ENCODE data around the gene RHEBL1.
"Not testable (repeated sequence)": the region's sequence is repeated elsewhere in the genome, so short reads cannot be mapped to it uniquely, and the experiment has no call there.

RHEBL1 gene

DNA sequence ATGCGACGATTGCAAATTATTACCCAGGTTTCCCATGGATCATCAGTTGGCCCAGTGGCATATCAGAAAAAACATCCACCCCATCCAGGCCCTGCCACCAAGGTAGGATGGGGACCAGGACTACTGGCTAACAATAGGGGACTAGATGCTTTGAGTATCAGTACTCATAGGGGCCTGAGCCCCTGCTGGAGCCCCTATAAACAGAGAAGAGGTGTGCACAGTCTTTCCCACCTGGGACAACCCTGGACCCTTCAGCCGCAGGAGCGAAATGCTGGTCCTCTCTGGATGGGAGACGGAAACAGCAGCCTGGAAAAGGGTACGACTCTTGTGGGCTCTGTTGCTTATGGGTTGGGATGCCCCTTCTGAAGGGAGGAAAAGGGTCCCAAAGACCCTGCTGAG, 19.2 kb upstream of the RHEBL1 start:
- no peak for DNase-seq

GRCh38 chr12:49088150-49088931, 18.6 kb upstream of the RHEBL1 start:
- peak; percentile 91 for DNase-seq

DNA sequence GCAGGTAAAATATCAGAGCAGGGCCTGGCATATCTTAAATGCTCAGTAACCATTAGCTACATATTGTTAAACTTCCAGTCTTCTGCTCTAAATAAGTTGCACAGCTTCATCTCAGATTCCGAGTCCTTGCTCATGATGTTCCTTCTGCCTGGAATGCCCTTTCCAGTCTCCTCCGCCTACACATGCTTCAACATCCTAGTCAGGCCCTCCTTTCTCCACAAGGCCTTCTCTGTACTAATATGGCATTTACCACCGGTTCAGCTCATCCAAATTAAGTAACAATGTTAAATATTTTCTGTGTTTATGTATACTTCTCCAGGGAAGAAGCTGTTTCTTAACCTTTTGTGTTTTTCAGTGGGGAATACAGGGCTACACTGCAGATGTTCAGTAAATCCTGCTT, 16.3 kb upstream of the RHEBL1 start:
- no peak for DNase-seq

GRCh38 chr12:49084438-49084837, 14.7 kb upstream of the RHEBL1 start:
- no peak for DNase-seq

- no peak for DNase-seq
Observed at GRCh38 chr12:49079793-49080192, 10.0 kb upstream of the RHEBL1 start.

DNA sequence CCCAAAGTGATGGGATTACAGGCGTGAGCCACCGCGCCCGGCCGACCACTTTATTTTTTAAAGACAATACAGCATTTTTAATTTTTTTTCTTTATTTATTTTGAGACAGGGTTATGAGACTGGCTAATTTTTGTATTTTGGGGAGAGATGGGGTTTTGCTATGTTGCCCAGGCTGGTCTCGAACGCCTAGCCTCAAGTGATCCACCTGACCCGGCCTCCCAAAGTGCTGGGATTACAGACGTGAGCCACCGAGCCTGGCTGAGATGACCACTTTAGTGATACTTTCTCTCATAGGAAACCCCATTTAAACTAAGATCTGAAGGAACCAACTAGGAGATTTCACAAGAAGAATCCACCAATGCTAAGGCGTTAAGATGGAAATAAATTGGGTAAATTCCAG, 1.2 kb upstream of the RHEBL1 start:
- no peak for DNase-seq

DNA sequence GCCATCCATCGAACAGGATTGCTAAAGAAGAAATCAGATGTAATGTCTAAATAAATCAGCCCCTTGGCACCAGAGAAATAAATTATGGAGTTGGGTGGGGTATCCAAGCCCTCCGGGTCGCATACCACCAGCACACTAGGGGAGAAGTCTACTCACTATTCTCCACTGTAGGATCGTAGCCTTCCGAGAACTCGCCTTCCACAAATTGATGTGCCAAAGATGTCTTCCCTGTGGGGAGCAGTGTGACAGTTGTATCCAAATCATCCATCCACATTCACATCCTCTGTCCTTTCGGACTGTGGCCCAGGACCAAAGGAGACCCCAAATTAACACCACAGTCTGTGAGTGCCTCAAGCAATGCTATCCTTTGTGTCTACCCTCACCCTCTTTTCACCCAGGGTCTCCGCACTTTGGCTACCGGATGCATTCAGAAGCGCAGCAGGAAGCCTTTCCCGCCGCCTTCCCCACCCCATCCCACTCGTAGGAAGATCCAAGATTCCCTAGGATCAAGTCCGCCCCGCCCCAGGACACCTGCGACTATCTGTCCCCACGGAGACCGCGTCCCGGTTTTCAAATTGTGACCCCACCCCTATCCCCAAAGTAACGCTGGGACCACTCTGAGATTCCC, 786 bp downstream of the RHEBL1 start:
- DNase-seq = peak; percentile 53

- DNase-seq = no peak
Observed at GRCh38 chr12:49066120-49066519, 3.7 kb downstream of the RHEBL1 start.

GRCh38 chr12:49064767-49065152, 5.0 kb downstream of the RHEBL1 start:
- no peak for DNase-seq

DNA sequence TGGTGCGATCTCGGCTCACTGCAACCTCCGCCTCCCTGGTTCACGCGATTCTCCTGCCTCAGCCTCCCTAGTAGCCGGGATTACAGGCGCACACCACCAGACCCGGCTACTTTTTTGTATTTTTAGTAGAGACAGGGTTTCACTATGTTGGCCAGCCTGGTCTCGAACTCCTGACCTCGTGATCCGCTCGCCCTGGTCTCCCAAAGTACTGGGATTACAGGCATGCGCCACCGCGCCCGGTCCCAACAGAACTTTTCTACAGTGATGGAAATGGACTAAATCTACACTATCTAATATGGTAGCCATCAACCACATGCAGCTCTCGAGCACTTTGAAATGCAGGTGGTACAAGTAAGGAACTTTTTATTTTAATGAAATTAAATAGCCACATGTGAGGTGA, 7.9 kb downstream of the RHEBL1 start:
- not testable (repeated sequence) for DNase-seq

GRCh38 chr12:49061157-49061650, 8.6 kb downstream of the RHEBL1 start:
- no peak for DNase-seq

DNA sequence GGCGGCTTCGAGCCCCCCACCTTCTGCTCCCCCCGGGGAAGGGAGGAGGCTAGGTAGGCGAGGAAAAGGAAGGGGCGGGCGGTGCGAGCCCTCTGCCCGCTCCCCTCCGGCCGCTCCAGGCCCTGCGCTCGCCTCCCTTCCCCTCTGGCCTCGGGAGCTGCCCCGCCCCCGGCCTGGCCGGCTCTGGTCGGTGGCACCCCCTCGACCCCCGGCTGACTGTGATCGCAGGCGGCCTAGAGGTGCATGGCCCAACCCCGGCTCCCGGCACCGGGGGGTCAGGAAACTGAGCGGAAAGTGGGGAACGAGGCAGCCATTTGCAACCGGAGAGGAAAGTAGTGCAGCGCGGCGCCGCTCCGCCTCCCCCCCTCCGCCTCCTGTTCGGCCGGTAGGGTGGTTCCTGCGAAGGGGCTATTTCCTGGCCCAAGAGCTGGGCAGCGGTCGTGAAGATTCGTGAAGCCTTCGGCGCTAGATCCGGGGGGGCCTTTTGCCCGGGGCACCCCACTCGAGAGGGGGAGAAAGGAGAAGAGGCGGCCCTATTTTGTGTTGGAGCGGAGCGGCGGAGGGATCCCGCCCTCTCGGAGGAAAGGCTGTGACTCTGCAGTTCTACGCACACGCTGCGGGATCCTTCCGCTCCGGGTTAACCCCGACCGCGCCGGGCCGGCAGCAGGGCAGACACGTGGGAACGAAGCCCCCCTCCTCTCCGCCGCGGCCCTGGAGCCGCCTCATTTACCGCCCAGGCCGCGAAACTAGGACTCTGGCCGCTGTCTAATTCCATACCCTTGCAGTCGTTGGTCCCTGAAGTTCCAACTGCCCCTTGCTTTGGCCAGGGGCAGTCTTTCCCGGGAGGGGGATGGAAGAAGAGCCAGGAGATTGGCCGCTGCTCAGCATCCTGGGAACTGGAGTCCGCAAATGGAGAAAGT, 9.3 kb downstream of the RHEBL1 start, which contains the start of gene KMT2D:
KMT2D (minus strand) TSS at position 558 of the 920 bp plus-strand sequence. CDS start 5,470 bp downstream, outside the sequence.
- peak; percentile 94 for DNase-seq

DNA sequence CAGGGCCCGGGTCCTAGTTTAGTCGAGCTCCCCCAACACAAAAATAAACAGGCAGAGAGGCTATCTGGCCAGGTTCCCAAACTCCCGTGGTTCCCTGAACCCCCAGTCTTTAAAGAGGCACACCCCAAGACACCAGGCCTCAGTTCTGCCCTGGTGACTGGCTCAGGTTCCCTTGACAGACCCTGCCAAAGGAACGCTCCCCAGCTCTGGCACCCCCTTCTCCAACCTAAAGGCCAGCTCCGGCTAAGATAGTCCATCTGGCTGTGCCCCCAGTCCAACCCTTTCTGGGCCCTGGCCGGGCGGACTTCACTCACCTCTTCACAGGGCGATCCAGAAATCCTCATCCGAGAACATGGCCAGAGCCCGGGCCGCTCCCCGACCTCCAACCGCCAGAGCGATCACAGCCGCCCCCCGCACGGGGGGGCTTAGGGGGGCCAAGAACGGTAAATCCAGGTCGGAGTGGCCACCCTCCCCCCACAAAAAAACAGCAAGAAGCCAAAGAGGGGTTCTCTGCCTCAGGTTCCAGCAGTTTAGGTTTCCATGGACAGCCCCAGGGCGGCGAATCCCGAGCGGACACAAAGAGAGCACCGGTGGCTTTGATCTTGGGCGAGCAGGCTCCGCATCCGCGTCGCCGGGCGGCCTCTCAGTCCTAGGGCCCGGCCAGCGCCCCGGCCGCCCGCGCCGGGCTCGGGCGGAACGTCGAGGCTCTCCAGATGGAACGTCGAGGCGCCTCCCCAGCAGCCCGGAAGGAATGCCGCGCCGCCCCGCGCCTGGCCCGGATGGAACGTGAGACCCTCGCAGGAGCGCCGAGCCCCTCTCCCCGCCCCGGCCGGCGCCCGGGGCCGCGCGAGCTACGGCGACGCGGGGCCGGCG, 10.2 kb downstream of the RHEBL1 start:
- peak; percentile 63 for DNase-seq

DNA sequence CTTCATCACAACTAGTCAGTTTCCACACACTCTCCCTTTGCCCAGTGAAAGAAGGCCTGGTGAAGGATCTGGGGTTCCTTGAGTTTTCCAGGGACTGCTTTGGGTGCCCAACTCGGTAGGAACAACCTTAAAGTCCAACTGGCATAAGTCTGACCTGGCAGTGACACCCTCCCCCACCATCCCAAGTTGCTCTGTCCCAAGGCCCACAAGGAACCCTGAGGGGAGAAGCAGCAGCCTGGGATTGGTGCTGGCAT, 10.8 kb downstream of the RHEBL1 start:
- DNase-seq = no peak

DNA sequence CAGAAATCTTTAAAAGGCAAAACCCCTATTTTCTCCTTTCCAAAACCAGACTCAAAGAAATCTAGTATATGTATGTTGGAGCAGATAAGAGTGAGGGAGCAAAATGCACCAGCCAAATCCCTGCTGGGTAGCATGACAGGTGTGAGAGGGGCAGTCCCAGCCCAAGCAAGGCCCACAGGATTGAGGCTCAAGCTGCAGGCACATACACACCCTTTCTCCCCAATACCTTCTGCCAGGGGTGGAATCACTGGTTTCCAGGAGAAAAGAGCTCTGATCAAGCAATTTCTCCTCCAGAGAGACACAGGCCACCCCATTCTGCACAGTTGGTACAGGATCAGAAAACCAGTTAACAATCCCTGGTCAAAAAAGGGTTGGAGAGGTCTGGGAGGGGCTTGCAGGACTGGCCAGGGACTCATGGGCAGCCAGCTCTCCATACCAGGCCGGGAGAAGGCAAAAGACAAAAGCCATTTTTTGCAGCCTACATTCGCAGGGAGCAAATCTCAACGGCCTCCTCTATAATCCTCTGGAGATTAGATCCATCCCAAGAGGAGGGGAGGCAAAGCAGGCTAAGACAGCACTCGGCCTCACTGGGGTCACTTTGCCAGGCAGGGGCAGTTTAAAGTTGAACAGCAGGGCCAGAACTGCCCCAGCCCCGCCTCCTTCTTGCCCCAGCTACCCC, 11.3 kb downstream of the RHEBL1 start:
- DNase-seq = no peak

GRCh38 chr12:49057888-49058287, 11.9 kb downstream of the RHEBL1 start:
- DNase-seq = no peak

- DNase-seq = peak; percentile 9
Observed at GRCh38 chr12:49055978-49056754, 13.6 kb downstream of the RHEBL1 start.

DNA sequence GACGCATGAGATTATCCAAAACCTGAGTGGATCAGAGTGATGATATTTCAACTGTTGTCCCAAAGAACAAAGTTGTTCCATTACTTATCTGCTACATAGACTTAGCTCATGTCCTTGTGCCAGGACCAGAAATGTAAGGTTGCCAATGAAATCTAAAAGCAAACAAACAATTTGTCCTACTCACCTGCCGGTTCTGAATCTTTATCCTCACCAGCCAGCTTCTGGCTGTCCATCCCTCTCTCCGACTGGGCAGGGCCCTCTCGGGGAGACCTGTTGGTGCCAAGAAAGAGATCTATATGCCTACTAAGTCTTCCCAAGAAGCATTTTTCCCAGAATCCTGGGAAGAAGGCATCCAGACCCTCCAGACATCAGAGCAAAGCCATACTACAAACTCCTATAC, 14.7 kb downstream of the RHEBL1 start:
- DNase-seq = no peak

GRCh38 chr12:49054524-49054923, 15.3 kb downstream of the RHEBL1 start:
- DNase-seq = no peak

GRCh38 chr12:49054096-49054495, 15.7 kb downstream of the RHEBL1 start:
- no peak for DNase-seq
